ENCODE measurements around the gene SH2D7. TPM values are rescaled to one million over a fixed set of nuclear protein-coding genes. Genes with fewer than 3 reads are reported as not detected.

SH2D7 gene
- total RNA-seq, 1 experiment from 2014 or later, result not detected

- in situ Hi-C loops (cut with HindIII; ENCODE audit: low pct_unique_long_range_greater_than_20kb, low sequenced_read_pairs), result no loop called here
- no peak overlapping the region for H3K4me3 ChIP-seq (ENCODE audit: low read depth in 2 of 2, low read length in 2 of 2)
Observed at GRCh38 chr15:78055919-78056713, 36.2 kb upstream of the SH2D7 start.

GRCh38 chr15:78056714-78057269 is 35.6 kb upstream of the SH2D7 start:
- intact Hi-C loops (cut with micrococcal nuclease; ENCODE audit: unreplicated experiment), result no loop called here
- peak; percentile 55 for ATAC-seq
- H3K27me3 ChIP-seq (ENCODE audit: control insufficient read depth, insufficient read depth, low read length), result no peaks in the 10 kb centered on the region
- H3K9me3 ChIP-seq (ENCODE audit: control insufficient read depth, insufficient read depth, low read depth, low read length), result no peaks in the 10 kb centered on the region
- in situ Hi-C loops (cut with HindIII; ENCODE audit: low pct_unique_long_range_greater_than_20kb, low sequenced_read_pairs), result no loop called here
- ChIA-PET CTCF (interaction anchor here (1.1 kb wide), 1 partner anchor 16 kb away, joined by 4 read pairs; no protein-coding TSS in a partner anchor), POLR2A (no interaction called here)
- BruUV-seq (replicated peaks), result no TSS peak
- H3K4me3 ChIP-seq (ENCODE audit: low read depth in 2 of 2, low read length in 2 of 2), result no peak overlapping the region
- TF ChIP-seq, protein P1, sequence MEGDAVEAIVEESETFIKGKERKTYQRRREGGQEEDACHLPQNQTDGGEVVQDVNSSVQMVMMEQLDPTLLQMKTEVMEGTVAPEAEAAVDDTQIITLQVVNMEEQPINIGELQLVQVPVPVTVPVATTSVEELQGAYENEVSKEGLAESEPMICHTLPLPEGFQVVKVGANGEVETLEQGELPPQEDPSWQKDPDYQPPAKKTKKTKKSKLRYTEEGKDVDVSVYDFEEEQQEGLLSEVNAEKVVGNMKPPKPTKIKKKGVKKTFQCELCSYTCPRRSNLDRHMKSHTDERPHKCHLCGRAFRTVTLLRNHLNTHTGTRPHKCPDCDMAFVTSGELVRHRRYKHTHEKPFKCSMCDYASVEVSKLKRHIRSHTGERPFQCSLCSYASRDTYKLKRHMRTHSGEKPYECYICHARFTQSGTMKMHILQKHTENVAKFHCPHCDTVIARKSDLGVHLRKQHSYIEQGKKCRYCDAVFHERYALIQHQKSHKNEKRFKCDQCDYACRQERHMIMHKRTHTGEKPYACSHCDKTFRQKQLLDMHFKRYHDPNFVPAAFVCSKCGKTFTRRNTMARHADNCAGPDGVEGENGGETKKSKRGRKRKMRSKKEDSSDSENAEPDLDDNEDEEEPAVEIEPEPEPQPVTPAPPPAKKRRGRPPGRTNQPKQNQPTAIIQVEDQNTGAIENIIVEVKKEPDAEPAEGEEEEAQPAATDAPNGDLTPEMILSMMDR (IDR thresholded peaks at IDR 0.05), result no peak
- TF ChIP-seq SIN3A (IDR thresholded peaks at IDR 0.05; ENCODE audit: borderline replicate concordance, insufficient read depth, low read depth, low read length), result no peak
- no peak for TF ChIP-seq TCF7L2 (IDR thresholded peaks at IDR 0.05; ENCODE audit: low read depth, low read length)
- no peak for TF ChIP-seq POLR2AphosphoS5 (IDR thresholded peaks at IDR 0.05; ENCODE audit: low read depth, low read length)
- H3K36me3 ChIP-seq (ENCODE audit: control insufficient read depth, insufficient read depth, low read length), result no peaks in the 10 kb centered on the region
- H3K4me1 ChIP-seq (ENCODE audit: control insufficient read depth, insufficient read depth, low read length), result peaks cover 62% of the 10 kb centered on the region
- no peak for DNase-seq (ENCODE audit: low read depth, low spot score)
- peak overlapping the region; percentile 35; the same call in 1 of the 2 replicates for H3K27ac ChIP-seq (ENCODE audit: low read length)

More at GRCh38 chr15:78055919-78056713, 36.2 kb upstream of the SH2D7 start:
- Histone ChIP-seq H3K9me3 (ENCODE audit: control insufficient read depth, insufficient read depth, low read depth, low read length) (no peaks in the 10 kb centered on the region), H3K36me3 (ENCODE audit: control insufficient read depth, insufficient read depth, low read length) (no peaks in the 10 kb centered on the region), H3K27me3 (ENCODE audit: control insufficient read depth, insufficient read depth, low read length) (no peaks in the 10 kb centered on the region), H3K27ac (ENCODE audit: low read length) (peak overlapping the region; percentile 19; the same call in 1 of the 2 replicates), H3K4me1 (ENCODE audit: control insufficient read depth, insufficient read depth, low read length) (peaks cover 67% of the 10 kb centered on the region)
- DNase-seq (ENCODE audit: low read depth, low spot score) (no peak), ATAC-seq (peak; percentile 83)
- CTCF ChIA-PET, result interaction anchor here (1.1 kb wide), 1 partner anchor 17 kb away, joined by 4 read pairs; no protein-coding TSS in a partner anchor
- no peak for TF ChIP-seq TCF7L2 (IDR thresholded peaks at IDR 0.05; ENCODE audit: low read depth, low read length)
- no peak for TF ChIP-seq SIN3A (IDR thresholded peaks at IDR 0.05; ENCODE audit: borderline replicate concordance, insufficient read depth, low read depth, low read length)
- TF ChIP-seq POLR2AphosphoS5 (IDR thresholded peaks at IDR 0.05; ENCODE audit: low read depth, low read length), result no peak
- no peak for TF ChIP-seq REST (IDR thresholded peaks at IDR 0.05; ENCODE audit: insufficient read depth in 1 of 2, low read depth in 2 of 2, low read length in 1 of 2)
- TF ChIP-seq, protein P1 (IDR thresholded peaks at IDR 0.05), result no peak
- POLR2A ChIA-PET, result no interaction called here
- no TSS peak for BruUV-seq (replicated peaks)
- intact Hi-C loops (cut with micrococcal nuclease; ENCODE audit: unreplicated experiment), result no loop called here

All from Panc1 (cell line).